GM21528 (cell line): ENCODE measurements around the gene EML1.
A peak's percentile ranks its signal among the peaks of the same experiment; 100 is the strongest.

Experiments used
- ATAC-seq: cut with Tn5 transposase; IDR thresholded peaks from one replicate; pipeline ENCODE4 v1.9.1; 2021; ENCODE audit warnings: mild to moderate bottlenecking, moderate library complexity; ENCODE audit not compliant: unreplicated experiment, low FRiP score

The EML1 gene

DNA sequence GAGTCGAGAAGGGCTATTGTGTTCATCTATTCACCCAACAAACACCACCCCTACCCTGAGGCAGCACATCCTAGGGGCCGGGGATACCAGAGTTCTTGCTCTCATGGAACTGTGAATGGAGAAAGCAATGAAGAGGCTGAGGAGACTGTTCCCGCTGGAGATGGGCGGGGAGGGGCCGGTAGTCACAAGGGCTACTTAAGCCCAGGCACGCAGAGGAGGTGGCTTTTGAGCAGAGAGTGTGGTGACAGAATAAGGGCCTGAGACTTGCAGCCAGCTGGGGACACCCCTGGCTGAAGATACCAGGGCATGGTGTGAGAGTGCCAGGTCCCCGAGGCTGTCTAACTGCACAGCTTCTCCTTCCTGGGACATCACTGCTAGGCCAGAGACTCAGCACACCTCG, 157.9 kb downstream of the EML1 start:
- no peak for ATAC-seq

DNA sequence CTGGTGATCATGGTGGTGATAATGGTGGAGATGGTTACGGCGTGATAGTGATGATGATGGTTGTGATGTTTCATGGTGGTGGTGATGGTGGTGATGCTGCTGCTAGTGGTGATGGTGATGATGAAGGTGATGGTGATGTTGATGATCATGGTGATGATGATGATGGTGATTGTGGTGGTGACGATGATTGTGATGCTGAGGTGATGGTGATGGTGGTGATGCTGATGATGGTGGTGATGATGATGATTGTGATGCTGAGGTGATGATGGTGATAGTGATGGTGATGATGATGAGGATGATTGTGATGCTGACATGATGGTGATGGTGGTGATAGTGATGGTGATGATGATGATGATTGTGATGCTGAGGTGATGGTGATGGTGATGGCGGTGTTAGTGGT, 158.8 kb downstream of the EML1 start:
- ATAC-seq = no peak

DNA sequence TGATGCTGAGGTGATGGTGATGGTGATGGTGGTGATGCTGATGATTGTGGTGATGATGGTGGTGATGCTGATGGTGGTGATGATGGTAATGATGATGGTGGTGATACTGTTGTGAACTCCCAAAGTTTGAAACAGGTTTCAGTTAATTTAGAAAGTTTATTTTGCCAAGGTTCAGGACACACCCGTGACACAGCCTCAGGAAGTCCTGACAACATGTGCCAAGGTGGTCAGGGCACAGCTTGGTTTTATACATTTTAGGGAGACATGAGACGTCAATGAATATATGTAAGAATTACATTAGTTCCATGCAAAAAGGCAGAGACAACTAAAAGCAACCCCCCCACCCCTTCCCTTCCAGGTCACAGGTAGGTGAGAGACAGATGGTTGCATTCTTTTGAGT, 159.2 kb downstream of the EML1 start:
- ATAC-seq = no peak

DNA sequence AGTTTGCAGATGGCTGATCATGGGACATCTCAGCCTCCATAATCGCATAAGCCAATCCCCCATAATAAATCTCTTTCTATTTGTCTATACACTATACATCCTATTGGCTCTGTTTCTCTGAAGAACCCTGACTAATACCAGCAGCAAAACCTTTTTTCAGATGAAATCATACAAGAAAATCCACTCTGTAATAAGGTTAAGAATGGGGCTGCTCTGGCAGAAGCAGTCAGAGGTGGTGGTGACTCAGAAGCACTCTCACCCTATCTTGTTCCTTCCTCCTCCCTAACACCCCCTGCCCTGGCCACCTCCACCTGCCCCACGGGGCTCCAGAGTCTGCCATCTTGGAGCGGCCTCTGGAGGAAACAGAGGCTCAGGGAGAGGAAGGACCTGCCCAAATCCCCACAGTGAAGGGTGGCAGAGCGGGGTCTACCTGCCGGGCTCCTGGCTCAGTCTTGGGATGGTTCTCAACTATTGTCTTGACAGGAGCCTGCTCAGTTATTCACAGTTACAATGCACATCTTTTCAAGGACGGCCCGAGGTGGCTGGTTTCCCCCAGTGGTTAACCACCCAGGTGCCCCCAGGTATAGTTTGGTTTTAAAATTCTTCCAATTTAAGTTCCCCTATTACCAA, 162.7 kb downstream of the EML1 start:
- ATAC-seq = no peak

DNA sequence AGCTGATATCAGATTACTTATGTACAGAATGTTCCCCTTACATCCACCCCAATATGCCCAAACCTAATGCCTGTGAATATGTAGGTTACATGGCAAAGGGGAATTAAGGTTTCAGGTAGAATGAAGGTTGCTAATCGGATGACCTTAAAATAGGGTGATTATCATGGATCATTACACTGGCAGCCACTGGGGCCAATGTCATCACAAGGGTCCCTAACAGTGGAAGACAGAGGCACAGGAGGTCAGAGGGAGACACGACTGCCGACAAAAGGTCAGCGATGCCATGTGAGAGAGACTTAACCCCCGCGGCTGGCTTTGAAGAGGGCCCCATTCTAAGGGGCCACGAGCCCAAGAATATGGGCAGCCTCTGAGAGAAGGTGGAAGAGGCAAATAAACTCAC, 165.2 kb downstream of the EML1 start:
- no peak for ATAC-seq

DNA sequence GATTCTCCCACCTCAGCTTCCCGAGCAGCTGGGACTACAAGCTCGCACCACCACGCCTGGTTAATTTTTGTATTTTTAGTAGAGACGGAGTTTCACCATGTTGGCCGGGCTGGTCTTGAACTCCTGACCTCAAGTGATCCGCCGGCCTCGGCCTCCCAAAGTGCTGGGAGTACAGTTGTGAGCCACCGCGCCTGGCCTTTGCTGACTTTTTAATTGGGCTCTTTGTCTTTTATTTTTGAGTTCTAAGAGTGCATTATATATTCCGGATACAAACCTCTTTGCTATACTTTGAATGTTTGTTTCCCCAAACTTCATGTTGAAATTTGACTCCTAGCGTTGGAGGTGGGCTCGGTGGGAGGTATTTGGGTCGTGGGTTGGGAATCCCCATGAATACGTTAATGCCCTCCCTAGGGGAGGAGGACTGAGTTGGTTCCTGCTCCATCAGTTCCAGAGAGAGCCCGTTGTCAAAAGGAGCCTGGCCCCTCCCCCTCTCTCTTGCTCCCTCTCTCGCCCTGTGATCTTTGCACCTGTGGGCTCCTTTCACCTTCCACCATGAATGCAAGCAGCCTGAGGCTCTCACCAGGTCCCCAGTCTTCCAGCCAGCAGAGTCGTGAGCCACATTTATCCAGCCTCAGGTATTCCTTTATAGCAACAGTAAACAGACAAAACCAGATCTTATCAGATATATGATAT, 168.8 kb downstream of the EML1 start:
- ATAC-seq = no peak

DNA sequence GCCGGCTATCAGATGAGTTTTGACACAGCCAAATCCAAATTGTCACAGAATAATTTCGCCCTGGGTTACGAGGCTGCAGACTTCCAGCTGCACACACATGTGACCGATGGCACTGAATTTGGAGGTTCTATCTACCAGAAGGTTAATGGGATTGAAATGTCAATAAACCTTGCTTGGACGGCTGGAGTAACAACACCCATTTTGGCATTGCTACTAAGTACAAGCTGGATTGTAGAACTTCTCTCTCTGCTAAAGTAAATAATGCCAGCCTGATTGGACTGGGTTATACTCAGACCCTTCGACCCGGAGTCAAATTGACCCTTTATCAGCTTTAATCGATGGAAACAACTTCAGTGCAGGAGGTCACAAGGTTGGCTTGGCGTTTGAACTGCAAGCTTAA, 171.8 kb downstream of the EML1 start:
- ATAC-seq = no peak

DNA sequence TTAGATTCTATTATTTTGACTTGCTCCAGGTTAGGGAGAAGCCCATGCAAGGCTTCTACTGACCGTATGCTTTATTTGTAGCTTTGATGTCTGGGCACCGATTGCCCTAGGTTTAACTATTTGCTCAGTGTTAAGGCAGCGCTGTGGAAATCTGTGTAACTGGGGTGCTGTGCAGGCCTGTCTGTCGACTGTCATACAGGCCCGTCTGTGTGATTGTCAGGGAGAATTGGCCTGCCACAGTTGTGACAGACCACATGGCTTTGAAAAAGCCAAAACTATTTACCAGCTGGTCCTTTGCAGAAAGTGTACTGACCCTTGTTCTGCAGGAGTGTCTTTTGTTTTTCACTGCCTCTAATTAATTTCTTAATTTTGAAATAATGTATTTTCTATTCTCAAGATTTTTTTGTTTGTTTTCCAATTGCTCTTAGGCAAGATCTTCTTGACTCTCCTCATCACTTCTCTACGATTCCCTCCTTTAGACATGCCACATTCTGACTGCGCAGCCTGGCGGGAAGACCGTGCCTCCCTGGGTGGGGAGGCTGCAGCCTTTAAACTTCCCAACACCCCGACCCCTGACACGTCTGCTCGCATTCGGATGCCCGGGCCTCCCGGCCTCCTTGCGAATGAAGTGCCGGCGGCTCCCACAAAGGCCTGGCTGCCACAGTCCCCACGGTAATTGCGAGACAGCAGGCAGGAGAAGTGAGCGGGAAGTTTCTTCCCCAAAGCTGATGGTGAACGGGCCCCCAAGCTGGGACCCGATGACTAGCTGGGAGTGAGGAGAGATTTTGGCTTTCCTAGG, 173.0 kb downstream of the EML1 start:
- ATAC-seq = no peak

DNA sequence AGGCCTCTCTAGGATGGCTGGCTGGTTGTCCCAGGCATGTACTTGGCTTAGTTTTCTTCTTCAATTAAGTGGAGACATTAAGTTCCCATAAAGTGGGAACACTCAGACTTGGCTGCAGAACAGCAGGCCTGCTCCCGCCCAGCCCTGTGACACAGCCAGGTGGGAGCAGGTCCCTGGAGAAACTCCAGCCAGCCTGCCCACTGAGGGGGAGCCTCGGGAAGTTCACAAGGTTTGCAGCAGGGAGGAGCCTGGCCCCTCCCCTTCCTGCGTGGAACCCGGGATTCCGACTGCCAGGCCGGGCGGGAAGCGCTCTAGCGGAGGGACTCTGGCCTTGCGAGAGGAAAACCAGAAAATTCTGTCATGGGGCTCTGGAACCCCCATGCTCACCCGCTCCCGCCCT, 173.7 kb downstream of the EML1 start:
- ATAC-seq = no peak

DNA sequence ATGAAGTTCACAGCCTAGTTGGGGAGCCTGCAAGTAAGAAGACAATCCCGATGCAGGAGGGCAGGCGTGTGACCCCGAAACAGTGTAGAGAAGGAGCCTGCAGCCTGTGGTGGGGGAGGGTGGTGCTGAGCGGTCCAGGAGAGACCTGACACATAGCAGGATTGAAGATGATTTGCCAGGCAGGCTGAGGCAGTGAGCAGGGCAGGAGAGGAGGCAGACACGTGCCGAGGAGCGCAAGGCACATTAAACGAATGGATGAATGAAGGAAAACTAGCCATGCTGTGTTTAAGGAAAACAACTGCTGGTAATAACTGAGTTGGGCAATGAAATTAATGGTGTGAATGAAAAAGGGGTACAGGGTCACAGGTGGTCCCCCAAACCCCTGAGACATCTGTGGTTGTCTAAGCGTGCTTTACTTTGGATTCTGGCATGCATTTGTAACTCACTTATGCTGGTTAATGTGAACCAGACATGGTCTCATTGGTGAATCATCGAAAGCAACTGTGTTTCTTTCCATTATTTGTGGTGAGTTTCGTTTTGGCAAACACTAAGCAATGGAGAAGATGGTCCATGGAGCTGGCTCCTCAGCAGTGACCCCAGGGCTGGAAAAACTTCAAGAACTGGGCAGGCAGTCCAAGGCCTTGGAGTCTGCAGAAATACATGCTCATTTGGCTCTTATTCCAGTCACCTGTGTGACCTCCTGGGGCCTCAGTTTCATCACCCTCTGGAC, 175.1 kb downstream of the EML1 start:
- ATAC-seq = no peak

DNA sequence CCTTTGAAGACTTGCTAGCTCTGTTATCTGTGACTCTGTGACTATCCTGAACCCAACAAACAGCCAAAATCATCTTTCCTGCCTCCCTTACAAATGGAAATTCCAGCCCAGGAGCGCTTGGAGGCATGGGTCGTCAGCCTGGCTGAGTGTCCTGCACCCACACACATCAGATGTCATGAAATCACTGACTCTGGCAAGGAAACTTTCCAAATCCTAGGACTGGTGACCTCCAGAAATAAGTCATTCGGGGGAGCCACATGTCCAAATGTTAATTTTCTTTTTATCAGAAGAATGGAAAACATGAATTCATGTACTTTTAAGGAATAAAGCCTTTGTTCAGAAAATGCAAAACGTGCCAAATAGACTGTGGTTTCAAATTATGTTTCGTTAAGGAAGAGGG, 175.7 kb downstream of the EML1 start:
- no peak for ATAC-seq

DNA sequence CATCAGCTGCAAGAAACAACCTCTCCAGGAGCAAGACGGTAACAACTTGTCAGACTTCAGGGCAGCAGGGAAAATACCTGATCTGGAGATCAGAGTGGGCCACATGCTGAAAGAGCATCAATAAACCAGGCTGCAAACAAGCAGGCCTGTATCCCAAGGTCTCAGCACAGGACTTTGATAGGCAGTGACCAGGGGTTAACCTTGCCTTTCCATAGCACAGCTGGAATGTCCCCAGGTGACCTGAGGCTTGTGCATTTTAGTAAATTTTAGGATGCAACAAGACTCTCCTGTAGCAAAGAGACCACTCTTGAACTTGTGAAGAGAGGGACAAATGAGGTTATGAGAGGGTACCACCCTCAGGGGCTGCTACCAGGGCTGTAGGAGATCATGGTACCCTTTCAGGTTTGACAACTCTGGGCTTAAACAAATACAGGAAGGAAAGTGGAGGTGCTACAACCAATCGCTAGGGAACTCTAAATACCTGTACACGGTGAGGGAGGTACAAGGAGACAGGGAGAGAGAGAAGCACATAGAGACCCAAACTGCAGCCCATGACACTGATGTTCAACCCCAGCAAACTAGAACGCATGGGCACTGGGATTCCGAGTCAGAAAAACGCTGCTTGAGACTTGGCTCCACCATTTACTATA, 176.6 kb downstream of the EML1 start:
- no peak for ATAC-seq

DNA sequence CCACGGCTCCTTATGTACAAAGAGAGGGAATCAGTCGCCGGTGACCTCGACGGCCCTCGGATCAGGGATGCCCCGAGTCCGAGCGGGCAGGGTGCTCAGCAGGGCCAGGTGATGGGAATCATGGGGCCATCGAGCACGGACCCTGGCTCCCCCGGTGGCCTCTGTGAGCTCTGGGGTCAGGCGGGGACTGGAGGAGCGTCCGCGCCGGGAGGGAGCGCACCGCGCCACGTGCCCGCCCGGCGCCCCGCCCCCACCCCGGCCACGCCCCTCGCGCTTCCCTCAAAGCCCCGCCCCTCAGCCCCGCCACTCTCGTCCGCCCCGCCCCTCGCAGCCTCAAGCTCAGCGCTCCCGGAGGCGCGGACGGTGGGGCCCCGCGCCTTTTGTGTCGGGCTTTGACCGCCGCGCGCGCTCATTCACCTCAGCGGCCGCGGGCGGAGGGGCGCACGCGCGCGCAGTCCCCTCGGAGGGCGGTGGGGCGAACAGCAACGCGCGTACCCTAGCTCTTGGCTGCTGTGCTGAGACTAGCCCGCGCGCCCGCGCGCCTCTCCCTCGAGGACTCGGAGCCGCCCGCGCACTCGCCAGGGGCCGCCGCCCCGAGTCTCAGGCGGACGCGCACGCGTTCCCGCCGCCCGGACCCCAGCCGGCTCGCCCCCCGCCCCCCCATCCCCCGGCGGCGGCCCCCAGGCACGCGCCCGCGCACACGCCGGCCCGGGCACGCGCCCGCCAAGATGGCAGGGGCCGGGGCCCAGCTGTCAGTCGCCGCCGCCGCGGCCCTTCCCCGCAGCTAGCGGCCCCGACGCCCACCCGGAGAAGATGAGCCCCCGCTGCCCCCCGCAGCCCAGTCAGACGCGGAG, 178.1 kb downstream of the EML1 start:
- ATAC-seq = peak; percentile 61

DNA sequence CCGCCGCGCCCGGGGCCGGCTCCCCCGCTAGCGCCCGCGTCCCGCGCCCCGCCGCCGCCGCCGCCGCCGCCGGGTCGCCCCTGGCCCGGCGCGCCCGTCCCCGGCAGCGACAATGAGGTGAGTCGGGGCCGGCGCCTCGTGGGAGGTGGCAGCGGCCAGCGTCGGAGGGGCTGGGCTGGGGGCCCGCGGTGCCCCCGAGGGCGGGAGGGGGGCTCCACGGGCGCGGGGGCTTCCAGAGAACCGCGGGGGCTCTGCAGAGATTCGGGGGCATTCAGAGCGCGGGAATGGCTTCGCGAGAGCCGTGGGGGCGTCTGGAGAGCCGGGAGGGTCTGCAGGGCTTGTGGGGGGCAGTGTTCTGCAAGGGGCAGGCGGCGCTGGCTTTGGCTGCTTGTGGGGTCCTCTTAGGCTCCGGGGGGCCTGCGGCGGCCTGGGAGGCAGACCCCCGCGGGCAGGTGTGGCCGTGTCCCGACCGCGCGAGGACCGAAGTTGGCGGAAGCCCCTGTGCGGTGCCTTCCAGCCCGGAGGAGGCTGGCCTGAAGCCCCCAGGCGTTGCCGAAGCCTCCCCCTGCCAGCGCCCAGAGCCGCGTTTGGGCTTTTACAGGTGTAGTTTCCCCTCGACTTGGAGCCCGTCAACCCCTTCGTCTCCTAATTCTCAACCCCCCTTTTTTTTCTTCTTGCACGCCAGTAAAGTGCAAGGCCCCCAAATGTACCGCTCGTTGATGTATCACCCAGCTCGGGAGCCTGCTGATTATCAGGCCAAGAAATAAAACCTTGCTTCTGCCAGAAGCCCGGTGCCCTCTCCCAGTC, 178.9 kb downstream of the EML1 start:
- ATAC-seq = no peak

DNA sequence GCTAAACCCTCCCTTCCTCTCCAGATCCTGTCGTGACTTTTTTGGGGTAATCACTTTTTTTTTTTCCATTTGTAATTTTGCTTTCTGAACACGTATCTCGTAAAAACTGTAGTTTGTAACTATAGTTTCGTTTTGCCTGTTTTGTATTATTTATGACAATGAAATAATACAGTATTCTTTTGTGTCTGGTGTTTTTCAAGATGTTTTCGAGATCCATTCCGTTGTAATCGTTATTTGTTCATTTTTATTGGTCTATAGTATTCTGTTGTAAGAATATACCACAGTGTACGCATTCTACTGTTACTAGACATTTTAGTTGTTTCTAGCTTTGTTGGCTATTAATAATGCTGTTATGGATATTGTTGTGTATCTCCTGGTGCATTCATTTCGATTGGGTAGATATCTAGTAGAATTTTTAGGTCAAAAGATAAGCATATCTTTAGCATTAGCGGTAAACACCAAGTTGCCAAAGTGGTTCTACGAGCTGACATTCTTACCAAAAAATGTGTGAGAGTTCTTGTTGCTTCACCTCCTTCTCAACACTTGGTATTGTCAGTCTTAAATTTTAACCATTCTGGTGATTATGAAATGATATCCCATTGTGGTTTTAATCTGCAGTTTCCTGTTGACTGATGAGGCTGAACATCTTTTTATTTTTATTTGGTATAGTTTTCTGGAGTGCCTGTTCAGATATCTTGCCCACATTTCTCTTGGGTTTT, 179.7 kb downstream of the EML1 start:
- no peak for ATAC-seq

DNA sequence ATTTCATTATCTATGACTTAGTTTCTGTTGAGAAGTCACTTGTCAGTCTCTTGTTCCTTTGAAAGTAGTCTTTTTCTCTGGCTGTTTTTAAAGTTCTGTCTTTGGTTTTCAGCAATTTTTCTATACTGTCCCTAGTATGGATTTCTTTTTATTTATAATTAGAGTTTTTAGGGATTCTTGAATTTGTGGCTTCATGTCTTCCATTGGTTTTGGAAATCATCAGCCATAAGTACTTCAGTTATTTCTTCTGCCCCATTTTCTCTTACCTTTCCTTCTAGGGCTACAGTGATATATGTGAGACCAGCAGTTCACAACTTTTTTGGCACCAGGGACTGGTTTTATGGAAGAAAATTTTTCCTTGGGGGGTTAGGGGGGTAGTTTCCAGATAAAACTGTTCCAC, 182.0 kb downstream of the EML1 start:
- ATAC-seq = no peak

DNA sequence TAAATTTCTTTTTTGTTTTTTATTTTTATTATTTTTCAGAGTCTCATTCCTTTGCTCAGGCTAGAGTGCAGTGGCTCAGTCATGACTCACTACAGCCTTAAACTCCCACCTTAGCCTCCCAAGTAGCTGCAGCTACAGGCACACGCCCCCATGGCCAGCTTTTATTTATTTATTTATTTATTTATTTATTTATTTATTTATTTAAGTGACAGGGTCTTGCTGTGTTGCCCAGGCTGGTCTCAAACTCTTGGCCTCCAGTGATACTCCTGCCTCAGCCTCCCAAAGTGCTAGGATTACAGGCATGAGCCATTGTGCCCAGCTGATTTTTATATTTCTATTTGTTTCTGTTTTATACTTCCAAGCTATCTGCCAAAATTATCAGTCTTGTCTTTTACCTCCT, 182.8 kb downstream of the EML1 start:
- no peak for ATAC-seq

DNA sequence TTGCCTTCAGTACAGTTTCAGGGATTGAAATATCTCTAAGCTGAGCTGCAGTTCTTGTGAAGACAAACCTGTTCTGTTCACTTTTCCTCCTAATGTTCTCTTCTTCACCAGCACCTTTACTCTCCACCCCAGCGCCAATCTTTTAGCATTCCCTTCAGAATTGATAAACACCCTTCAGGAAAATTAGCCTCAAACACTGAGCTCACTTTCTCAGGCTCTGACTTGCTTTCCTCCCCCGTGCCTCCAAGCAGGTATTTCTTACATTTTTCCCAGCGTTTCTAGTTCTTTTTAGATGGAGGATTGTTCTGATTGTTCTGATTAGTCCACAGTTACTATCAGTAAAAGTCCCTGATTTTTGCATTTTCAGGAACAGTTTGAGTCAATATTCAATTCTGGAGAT, 183.5 kb downstream of the EML1 start:
- no peak for ATAC-seq
